ENCODE data around the gene LDAH. TPM values are rescaled to one million over a fixed set of nuclear protein-coding genes. Genes with fewer than 3 reads are reported as not detected.

The LDAH gene
- polyA plus RNA-seq, 2 of the 4 experiments (the other 2 are of a cell fraction) = 29.6 to 42.4 TPM

DNA sequence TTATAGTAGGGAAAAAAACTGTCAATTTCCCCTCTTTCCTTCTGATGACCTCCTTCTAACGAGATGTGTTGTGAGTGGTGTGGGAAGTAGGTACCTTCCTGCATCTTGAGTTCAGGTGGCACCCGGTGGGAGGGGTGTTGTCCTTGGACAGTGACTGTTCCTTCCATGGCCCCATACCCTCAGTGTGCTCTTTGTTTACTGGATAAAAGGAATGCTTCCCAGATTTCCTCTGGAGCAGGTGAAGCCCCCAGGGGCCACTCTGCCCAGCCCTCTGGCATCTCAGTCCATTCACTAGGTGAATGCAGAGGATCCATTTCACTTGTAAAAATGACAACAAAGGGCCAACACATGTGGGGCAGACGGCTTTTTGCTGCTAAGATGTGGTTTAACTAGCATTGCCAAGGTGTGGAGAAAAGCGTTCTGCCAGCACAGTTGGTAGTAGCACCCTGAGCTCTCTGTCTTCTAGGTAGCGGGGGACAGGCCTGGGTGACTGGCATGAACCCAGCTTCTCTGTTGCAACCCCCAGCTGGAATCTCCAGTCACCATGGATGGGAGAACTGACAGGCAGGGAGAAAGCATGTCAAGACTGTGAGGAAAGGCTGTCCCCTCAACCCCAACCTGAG, 149.1 kb downstream of the LDAH start (continued):
- no peak for TF ChIP-seq FOSB (CRISPR knock-in tag; IDR thresholded peaks at IDR 0.05)
- no peak for TF ChIP-seq PHF8 (IDR thresholded peaks at IDR 0.05; ENCODE audit: borderline replicate concordance, low read depth)

DNA sequence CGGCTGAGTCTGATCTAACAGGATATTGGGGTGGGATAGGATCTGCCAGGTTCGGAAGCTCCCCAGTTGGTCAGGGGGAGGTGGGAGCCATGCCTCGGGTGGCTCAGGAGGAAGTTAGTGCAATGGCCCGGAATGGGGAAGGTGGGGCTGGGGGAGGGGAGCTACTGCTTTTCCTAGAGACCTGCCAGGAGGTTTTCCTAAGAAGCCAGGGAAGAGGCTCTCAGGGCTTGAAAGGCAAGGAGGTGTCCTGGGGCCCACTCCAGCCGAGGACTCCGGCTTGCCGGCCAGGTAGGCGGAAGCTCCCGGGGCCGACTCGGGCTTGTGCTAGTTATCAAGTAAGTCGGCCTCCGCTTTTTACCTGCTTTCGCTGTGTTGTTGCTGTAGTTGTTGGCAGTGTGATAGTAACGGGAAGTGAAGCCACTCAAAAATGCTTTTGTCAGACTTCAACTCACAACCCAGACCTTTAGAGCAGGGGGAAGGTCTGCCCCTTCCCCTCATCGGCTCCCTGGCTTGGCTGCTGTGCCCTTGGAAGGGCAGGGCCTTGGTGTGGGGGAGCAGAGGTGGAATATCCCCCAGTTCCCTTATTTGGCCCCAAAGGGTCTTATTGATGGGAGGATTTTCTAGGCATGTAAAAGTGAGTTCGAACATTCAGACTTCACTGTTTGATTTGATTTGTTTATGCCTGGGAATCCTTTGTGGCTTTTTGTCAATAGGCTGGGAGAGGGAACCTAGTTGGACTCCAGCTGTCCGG, 150.5 kb downstream of the LDAH start:
- TF ChIP-seq HEYL (CRISPR knock-in tag; IDR thresholded peaks at IDR 0.05) (no peak), KDM1A (IDR thresholded peaks at IDR 0.05; ENCODE audit: low read depth) (no peak), SREBF2 (IDR thresholded peaks at IDR 0.05) (no peak), RCOR1 (IDR thresholded peaks at IDR 0.05; ENCODE audit: low read depth, low read length) (no peak), ELK1 (IDR thresholded peaks at IDR 0.05; ENCODE audit: low read depth, low read length) (no peak), EP300 (IDR thresholded peaks at IDR 0.05) (no peak), ZNF302 (CRISPR knock-in tag; IDR thresholded peaks at IDR 0.05) (no peak), BHLHE40 (IDR thresholded peaks at IDR 0.05; ENCODE audit: low read depth, low read length) (no peak), RAD21 (conservative IDR thresholded peaks at IDR 0.05 in 1 of 2, IDR thresholded peaks at IDR 0.05 in 1 of 2) (no peak), NPAS2 (CRISPR knock-in tag; IDR thresholded peaks at IDR 0.05; ENCODE audit: borderline replicate concordance) (no peak), ATOH8 (CRISPR knock-in tag; IDR thresholded peaks at IDR 0.05; ENCODE audit: low read depth) (no peak), CBX8 (IDR thresholded peaks at IDR 0.05) (no peak)
- TF ChIP-seq, protein P1, sequence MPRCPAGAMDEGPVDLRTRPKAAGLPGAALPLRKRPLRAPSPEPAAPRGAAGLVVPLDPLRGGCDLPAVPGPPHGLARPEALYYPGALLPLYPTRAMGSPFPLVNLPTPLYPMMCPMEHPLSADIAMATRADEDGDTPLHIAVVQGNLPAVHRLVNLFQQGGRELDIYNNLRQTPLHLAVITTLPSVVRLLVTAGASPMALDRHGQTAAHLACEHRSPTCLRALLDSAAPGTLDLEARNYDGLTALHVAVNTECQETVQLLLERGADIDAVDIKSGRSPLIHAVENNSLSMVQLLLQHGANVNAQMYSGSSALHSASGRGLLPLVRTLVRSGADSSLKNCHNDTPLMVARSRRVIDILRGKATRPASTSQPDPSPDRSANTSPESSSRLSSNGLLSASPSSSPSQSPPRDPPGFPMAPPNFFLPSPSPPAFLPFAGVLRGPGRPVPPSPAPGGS (IDR thresholded peaks at IDR 0.05) = no peak
- TF ChIP-seq, protein P2, sequence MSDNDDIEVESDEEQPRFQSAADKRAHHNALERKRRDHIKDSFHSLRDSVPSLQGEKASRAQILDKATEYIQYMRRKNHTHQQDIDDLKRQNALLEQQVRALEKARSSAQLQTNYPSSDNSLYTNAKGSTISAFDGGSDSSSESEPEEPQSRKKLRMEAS (IDR thresholded peaks at IDR 0.05) = no peak
- TF ChIP-seq, protein P3, sequence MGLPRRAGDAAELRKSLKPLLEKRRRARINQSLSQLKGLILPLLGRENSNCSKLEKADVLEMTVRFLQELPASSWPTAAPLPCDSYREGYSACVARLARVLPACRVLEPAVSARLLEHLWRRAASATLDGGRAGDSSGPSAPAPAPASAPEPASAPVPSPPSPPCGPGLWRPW (IDR thresholded peaks at IDR 0.05) = no peak
- POLR2A ChIA-PET = no interaction called here
- H3K27ac ChIP-seq = no peak overlapping the region
- peaks cover 21% of the 10 kb centered on the region for H3K4me1 ChIP-seq
- H3K4me2 ChIP-seq = no peak overlapping the region
- no peaks in the 10 kb centered on the region for H3K9me3 ChIP-seq
- WGBS (ENCODE audit: missing lambda C conversion rate) = 80% methylated on average over 18 of the region's 18 CpGs
- no peak overlapping the region for H3K4me3 ChIP-seq
- FAIRE-seq = no peak
- ATAC-seq = no peak
- DNase-seq (ENCODE audit: low read depth in 1 of 2, low spot score in 1 of 2) = no peak
- CTCF ChIA-PET = interaction anchor here (0.6 to 10.3 kb wide), 8 partner anchors 9 to 290 kb away, joined by 3 to 191 read pairs (median 4); partner anchors contain the start of genes GDF7 and HS1BP3

- DNase-seq (ENCODE audit: low read depth in 1 of 2, low spot score in 1 of 2) = no peak
- ATAC-seq = no peak
- POLR2A ChIA-PET = no interaction called here
- no peak for FAIRE-seq
- Histone ChIP-seq H3K4me1 (peaks cover 21% of the 10 kb centered on the region), H3K4me3 (no peak overlapping the region), H3K4me2 (no peak overlapping the region), H3K9me3 (no peaks in the 10 kb centered on the region), H3K27ac (no peak overlapping the region)
- TF ChIP-seq CEBPB (IDR thresholded peaks at IDR 0.05) = no peak
- no peak for TF ChIP-seq HOXA7 (CRISPR knock-in tag; IDR thresholded peaks at IDR 0.05)
- 48% methylated on average over 13 of the region's 13 CpGs for WGBS (ENCODE audit: missing lambda C conversion rate)
- CTCF ChIA-PET = interaction anchor here (0.6 to 10.3 kb wide), 4 partner anchors 8 to 290 kb away, joined by 3 to 191 read pairs (median 26); partner anchors contain the start of gene GDF7
Measured at GRCh38 chr2:20671736-20672080, 151.2 kb downstream of the LDAH start.

All from A549 (cell line).